Mucosa of stomach (tissue), 1 donor: ENCODE measurements around the gene EDN2.

Source experiments
- H3K27me3 ChIP-seq: one replicate; pipeline ENCODE4 v1.7.0; 2013; ENCODE audit warnings: mild to moderate bottlenecking, low read length; ENCODE audit not compliant: control insufficient read depth, insufficient read depth
- H3K36me3 ChIP-seq: one replicate; pipeline ENCODE4 v1.7.0; 2013; ENCODE audit warnings: low read length; ENCODE audit not compliant: control insufficient read depth, insufficient read depth
- H3K4me1 ChIP-seq: one replicate; pipeline ENCODE4 v1.7.0; 2013; ENCODE audit warnings: mild to moderate bottlenecking, low read length; ENCODE audit not compliant: control insufficient read depth, insufficient read depth
- H3K4me3 ChIP-seq: one replicate; pipeline ENCODE4 v1.7.0; 2013; ENCODE audit warnings: low read length
- H3K9ac ChIP-seq: one replicate; pipeline ENCODE4 v1.7.0; 2013; ENCODE audit warnings: mild to moderate bottlenecking, low read length, moderate library complexity
- H3K9me3 ChIP-seq: one replicate; pipeline ENCODE4 v1.7.0; 2013; ENCODE audit warnings: mild to moderate bottlenecking, low read length, moderate library complexity; ENCODE audit not compliant: control insufficient read depth
- donor health status: Pancreatic carcinoma.

EDN2 gene

DNA sequence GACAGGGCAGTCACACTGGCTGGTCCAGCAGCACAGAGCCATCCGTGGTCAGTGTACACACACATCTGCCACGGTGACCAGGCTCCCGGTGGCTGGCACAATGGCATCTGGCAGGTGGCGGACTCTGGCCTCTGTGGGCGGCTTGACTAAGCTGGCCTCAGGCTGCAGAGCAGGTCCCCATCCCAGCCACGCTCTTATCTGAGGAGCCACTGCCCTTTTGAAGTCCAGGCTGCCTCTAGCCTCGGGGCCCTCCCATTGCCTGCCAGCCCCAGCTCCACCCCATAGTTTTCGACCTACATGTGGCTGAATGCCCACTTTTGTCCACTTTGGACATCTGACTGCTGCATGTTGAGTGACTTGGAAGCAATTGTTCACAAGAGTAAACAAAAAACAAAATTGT is 29.9 kb upstream of the EDN2 start:
- Histone ChIP-seq H3K27me3 (no peaks in the 10 kb centered on the region), H3K4me1 (peaks cover 52% of the 10 kb centered on the region), H3K36me3 (no peaks in the 10 kb centered on the region), H3K9ac (no peak overlapping the region), H3K9me3 (no peaks in the 10 kb centered on the region), H3K4me3 (no peak overlapping the region)

DNA sequence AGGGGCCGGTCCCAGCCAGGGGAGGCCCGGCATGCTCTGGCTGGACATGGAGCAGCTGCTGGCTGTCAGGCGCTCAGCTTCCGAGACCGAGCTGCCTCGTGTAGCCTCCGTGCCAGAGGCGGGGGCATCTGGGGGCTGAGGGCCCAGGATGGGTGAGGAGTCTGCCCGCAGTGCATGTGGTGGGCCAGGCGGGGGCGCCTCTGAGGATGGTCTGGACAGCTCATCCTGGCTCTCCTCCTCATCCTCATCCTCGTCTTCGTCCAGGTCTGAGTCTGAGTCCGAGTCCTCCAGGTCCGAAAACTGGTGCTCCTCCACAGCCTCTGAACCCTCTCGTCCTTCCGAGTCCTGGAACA is 28.9 kb upstream of the EDN2 start:
- H3K36me3 ChIP-seq, result no peaks in the 10 kb centered on the region
- no peak overlapping the region for H3K9ac ChIP-seq
- peaks cover 52% of the 10 kb centered on the region for H3K4me1 ChIP-seq
- no peaks in the 10 kb centered on the region for H3K9me3 ChIP-seq
- H3K4me3 ChIP-seq, result no peak overlapping the region
- no peaks in the 10 kb centered on the region for H3K27me3 ChIP-seq

DNA sequence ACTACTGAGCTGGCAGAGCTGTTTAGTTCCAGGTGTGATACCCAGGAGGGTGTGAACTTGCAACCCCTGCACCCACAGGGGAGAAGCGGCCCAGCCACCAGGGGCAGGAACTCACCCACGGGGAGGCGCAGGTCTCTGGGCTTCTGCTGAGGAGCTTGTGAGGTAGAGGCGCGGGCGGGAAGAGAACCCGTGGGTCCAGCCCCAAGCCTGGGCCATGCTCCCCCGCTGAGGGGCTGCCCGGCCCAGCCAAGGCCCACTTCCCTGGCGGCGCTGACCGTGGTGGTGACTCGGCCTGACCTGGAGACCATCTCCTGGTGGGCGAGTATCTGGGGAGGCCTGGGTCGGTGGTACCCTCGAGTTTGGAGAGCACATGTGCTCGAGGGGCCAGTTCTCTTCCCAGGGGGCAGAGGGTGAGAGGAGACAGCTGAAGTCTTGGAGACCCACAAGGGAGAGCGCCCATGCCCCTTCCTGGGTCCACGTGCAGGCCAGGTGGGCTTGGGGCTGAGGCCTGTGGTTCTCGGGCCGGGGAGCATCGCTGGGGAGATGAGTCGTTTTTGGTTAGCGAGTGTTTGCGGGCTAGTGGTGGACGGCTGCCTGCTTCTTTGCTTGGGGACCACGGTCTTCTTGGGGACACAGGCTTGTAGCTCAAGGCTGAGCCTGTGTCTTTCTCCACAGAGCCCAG is 28.4 kb upstream of the EDN2 start:
- Histone ChIP-seq H3K9ac (no peak overlapping the region), H3K27me3 (no peaks in the 10 kb centered on the region), H3K9me3 (no peaks in the 10 kb centered on the region), H3K36me3 (no peaks in the 10 kb centered on the region), H3K4me1 (peaks cover 52% of the 10 kb centered on the region), H3K4me3 (no peak overlapping the region)

GRCh38 chr1:41511239-41511540 is 26.7 kb upstream of the EDN2 start:
- Histone ChIP-seq H3K9me3 (no peaks in the 10 kb centered on the region), H3K4me3 (no peak overlapping the region), H3K27me3 (no peaks in the 10 kb centered on the region)

DNA sequence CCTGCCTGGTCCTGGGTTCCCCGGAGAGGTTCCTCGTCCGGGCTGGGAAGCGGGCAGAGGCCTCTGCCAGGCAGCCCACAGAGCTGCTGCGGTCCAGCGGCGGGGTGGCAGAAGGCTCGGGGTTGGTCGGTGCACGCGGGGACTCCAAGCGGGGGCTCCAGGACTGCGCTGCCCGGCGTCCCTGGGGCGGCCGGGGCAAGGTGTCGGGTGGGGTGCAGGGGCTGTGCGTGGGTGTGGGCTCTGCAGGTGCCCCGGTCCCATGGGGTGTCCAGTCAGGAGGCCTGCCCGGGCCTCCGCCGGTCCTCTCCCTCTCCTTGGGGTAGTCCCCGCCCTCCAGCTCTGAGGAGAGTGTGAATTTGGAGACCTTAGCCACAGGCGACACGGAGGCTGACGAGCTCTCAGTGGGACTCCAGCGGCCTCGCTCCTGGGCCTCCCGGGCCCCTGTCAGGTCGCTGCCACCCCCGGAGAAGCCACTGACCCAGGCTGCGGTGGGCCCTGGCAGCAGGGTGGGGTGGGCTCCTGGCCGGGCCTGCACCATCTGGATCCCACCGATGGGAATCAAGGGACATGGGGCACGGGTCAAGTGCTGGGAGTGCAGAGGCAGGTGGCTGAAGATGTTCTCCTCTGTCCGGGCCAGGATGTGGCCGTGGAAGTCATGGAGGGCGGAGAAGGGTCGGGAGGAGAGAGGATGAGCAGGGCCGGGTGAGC is 26.2 kb upstream of the EDN2 start:
- Histone ChIP-seq H3K9me3 (no peaks in the 10 kb centered on the region), H3K4me1 (peaks cover 38% of the 10 kb centered on the region), H3K36me3 (no peaks in the 10 kb centered on the region), H3K4me3 (no peak overlapping the region), H3K27me3 (no peaks in the 10 kb centered on the region), H3K9ac (no peak overlapping the region)

More at GRCh38 chr1:41511239-41511540, 26.7 kb upstream of the EDN2 start:
- H3K9ac ChIP-seq, result no peak overlapping the region
- peaks cover 43% of the 10 kb centered on the region for H3K4me1 ChIP-seq
- no peaks in the 10 kb centered on the region for H3K36me3 ChIP-seq

GRCh38 chr1:41509270-41509671 is 24.8 kb upstream of the EDN2 start:
- Histone ChIP-seq H3K9ac (no peak overlapping the region), H3K27me3 (no peaks in the 10 kb centered on the region), H3K4me3 (no peak overlapping the region), H3K9me3 (no peaks in the 10 kb centered on the region), H3K4me1 (peaks cover 27% of the 10 kb centered on the region), H3K36me3 (no peaks in the 10 kb centered on the region)

- peaks cover 23% of the 10 kb centered on the region for H3K4me1 ChIP-seq
- no peaks in the 10 kb centered on the region for H3K27me3 ChIP-seq
- no peak overlapping the region for H3K9ac ChIP-seq
- no peaks in the 10 kb centered on the region for H3K36me3 ChIP-seq
- H3K4me3 ChIP-seq, result no peak overlapping the region
- no peaks in the 10 kb centered on the region for H3K9me3 ChIP-seq
Observed at GRCh38 chr1:41508290-41508689, 23.8 kb upstream of the EDN2 start.

- Histone ChIP-seq H3K9me3 (no peaks in the 10 kb centered on the region), H3K9ac (no peak overlapping the region), H3K4me1 (peaks cover 20% of the 10 kb centered on the region), H3K4me3 (no peak overlapping the region), H3K27me3 (no peaks in the 10 kb centered on the region), H3K36me3 (no peaks in the 10 kb centered on the region)
Observed at GRCh38 chr1:41507836-41508235, 23.4 kb upstream of the EDN2 start.

DNA sequence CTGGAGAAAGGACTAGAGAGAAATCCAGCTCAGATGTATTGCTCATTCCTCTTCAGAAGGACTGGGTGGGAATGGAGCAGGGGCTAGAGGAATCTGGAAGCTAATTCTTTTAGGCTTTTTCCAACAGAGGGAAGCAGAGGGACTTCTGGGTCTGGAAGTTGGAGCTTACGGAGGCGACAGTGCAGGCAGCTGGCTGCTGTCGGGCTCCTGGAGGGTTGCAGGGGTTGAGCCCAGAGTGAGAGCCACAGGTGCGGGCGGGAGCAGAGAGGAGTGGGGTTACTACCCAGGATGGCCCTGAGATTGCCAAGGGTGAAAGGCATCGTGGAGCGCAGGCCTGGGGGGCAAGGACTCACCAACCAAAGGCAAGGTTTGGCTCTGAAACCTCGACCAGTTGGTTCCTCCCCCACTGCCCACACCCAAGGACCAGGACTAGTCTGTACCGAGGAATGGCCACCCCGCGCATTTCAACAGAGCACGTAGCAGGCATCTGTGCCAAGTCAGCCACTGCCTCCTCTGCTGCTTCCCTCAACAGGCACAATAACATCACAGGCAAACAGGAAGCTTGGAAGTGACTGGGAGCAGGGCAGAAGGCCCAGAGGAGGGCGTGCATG is 22.7 kb upstream of the EDN2 start:
- no peaks in the 10 kb centered on the region for H3K36me3 ChIP-seq
- no peak overlapping the region for H3K9ac ChIP-seq
- H3K27me3 ChIP-seq, result no peaks in the 10 kb centered on the region
- H3K9me3 ChIP-seq, result no peaks in the 10 kb centered on the region
- H3K4me3 ChIP-seq, result no peak overlapping the region
- H3K4me1 ChIP-seq, result peaks cover 22% of the 10 kb centered on the region

DNA sequence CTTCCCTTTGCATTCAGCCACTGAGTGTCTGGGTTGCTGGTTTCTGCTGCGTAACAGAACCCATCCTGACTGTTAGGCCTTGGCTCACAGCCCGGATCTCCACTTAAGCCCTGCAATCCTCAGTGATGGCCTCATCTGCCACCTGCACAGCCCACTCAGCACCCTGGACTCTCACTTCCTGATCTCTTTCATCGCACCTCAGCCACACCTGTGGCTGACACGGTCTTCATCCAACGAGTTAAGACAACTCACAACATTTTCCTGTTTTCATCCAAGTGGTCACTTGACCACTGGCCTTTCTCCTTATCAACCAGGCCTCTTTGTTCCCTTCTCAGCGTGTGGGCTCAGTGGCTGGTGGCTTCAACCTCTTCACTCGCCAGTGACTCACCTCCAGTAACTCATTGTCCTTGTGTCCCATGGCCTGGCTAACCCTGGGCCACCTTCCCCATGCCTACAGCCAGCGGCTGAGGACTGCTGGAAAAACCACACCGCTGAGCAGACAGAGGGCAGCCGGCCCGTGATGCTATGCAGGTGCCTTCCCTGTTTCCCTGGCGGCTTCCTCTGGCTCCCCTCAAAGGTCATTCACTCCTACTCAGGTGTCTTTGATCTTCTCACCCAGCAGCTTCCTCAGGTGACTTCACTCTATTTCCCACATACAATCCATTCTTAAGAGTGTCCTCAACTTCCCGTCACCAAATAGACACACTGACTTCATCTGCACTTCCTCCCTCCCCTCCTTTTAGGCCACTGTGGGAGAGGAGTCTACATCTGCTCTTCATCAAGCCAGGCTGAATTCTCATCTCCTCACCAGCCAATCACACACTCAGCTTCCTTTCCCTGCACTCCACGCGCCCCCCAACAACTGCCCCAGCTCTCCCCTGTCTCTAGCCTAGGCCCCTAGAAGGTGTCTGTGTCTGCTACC is 19.9 kb upstream of the EDN2 start:
- Histone ChIP-seq H3K4me3 (no peak overlapping the region), H3K36me3 (no peaks in the 10 kb centered on the region), H3K9ac (no peak overlapping the region), H3K9me3 (no peaks in the 10 kb centered on the region), H3K4me1 (peaks cover 41% of the 10 kb centered on the region), H3K27me3 (no peaks in the 10 kb centered on the region)

GRCh38 chr1:41503538-41504113 is 19.1 kb upstream of the EDN2 start:
- no peaks in the 10 kb centered on the region for H3K9me3 ChIP-seq
- H3K4me3 ChIP-seq, result no peak overlapping the region
- H3K9ac ChIP-seq, result no peak overlapping the region
- no peaks in the 10 kb centered on the region for H3K27me3 ChIP-seq
- H3K36me3 ChIP-seq, result no peaks in the 10 kb centered on the region
- peaks cover 48% of the 10 kb centered on the region for H3K4me1 ChIP-seq
